ENCODE measurements around the gene EPB41L2.

The EPB41L2 gene

GRCh38 chr6:130858498-130859160 is 204.4 kb downstream of the EPB41L2 start:
- DNase-seq = no peak

GRCh38 chr6:130858054-130858453 is 205.0 kb downstream of the EPB41L2 start:
- DNase-seq = no peak

GRCh38 chr6:130853555-130854183 is 209.4 kb downstream of the EPB41L2 start:
- no peak for DNase-seq

- no peak for DNase-seq
These were observed 210.0 kb downstream of the EPB41L2 start for GRCh38 chr6:130852844-130853554.

- DNase-seq = no peak
These were observed 212.0 kb downstream of the EPB41L2 start for GRCh38 chr6:130851026-130851425.

- no peak for DNase-seq
These were observed 213.5 kb downstream of the EPB41L2 start for GRCh38 chr6:130849594-130849993.

GRCh38 chr6:130848945-130849344 is 214.1 kb downstream of the EPB41L2 start:
- no peak for DNase-seq

- DNase-seq = no peak
These were observed 215.8 kb downstream of the EPB41L2 start for GRCh38 chr6:130847001-130847910.

GRCh38 chr6:130846501-130846900 is 216.5 kb downstream of the EPB41L2 start:
- DNase-seq = no peak

GRCh38 chr6:130843575-130844320 is 219.3 kb downstream of the EPB41L2 start:
- no peak for DNase-seq

GRCh38 chr6:130841128-130841728 is 221.8 kb downstream of the EPB41L2 start:
- DNase-seq = no peak

- no peak for DNase-seq
These were observed 223.0 kb downstream of the EPB41L2 start for GRCh38 chr6:130840050-130840449.

GRCh38 chr6:130839379-130839778 is 223.7 kb downstream of the EPB41L2 start:
- DNase-seq = no peak

GRCh38 chr6:130838951-130839350 is 224.1 kb downstream of the EPB41L2 start:
- DNase-seq = no peak

- no peak for DNase-seq
These were observed 224.7 kb downstream of the EPB41L2 start for GRCh38 chr6:130838250-130838860.

- DNase-seq = no peak
These were observed 226.0 kb downstream of the EPB41L2 start for GRCh38 chr6:130837067-130837466.

GRCh38 chr6:130836055-130836640 is 226.9 kb downstream of the EPB41L2 start:
- no peak for DNase-seq

- no peak for DNase-seq
These were observed 228.4 kb downstream of the EPB41L2 start for GRCh38 chr6:130834482-130835251.

- no peak for DNase-seq
These were observed 229.5 kb downstream of the EPB41L2 start for GRCh38 chr6:130833569-130833968.

GRCh38 chr6:130831607-130832006 is 231.4 kb downstream of the EPB41L2 start:
- DNase-seq = no peak

Measured in GF-D8 (cell line).